SK-N-SH treated with all-trans-retinoic acid at 6 μM for 48 hours (cell line): Measurements from ENCODE around the gene CTNNA3.

Experiments
- ZFP30 ChIP-seq: fragments of 450-650 bp; formaldehyde crosslinking; IDR thresholded peaks from 2 replicates; pipeline ENCODE4 v1.5.0; 2022; ENCODE audit warnings: mild to moderate bottlenecking, moderate library complexity
- TF ChIP-seq, protein P1 (sequence below): fragments of 250-450 bp; sonication (Bioruptor Pico); IDR thresholded peaks from 2 replicates; pipeline ENCODE4 v1.8.0; 2020; ENCODE audit warnings: mild to moderate bottlenecking, moderate library complexity, borderline replicate concordance

DNA sequence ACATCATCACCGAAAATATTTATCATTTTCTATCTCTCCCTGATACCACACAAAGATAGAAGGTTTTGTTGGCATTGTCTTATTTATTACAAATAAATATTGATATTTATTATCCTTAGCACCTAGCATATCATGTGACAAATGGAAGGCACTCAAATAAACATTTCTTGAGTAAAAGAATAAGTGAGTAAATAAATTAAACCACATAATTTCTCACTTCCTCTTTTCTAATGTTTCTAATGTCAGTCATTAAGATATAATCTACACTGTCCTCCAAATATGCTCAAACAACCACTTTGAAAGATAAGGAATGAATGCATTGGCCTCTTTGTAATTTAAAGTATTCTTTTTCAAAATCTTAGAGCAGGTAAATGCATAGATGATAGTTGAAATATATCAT is 1797.9 kb downstream of the CTNNA3 start:
- TF ChIP-seq, protein P1, sequence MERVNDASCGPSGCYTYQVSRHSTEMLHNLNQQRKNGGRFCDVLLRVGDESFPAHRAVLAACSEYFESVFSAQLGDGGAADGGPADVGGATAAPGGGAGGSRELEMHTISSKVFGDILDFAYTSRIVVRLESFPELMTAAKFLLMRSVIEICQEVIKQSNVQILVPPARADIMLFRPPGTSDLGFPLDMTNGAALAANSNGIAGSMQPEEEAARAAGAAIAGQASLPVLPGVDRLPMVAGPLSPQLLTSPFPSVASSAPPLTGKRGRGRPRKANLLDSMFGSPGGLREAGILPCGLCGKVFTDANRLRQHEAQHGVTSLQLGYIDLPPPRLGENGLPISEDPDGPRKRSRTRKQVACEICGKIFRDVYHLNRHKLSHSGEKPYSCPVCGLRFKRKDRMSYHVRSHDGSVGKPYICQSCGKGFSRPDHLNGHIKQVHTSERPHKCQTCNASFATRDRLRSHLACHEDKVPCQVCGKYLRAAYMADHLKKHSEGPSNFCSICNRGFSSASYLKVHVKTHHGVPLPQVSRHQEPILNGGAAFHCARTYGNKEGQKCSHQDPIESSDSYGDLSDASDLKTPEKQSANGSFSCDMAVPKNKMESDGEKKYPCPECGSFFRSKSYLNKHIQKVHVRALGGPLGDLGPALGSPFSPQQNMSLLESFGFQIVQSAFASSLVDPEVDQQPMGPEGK (CRISPR knock-in tag): no peak
- no peak for TF ChIP-seq ZFP30
